CD4-positive, alpha-beta T cell treated with Interleukin-6 at 100 ng/mL for 8 hours (primary cell): ENCODE data around the gene MYCL.
"Not testable (repeated sequence)": the region's sequence is repeated elsewhere in the genome, so short reads cannot be mapped to it uniquely, and the experiment has no call there.

Experiments used
- DNase-seq: peaks from one replicate; pipeline ENCODE4 v3.0.0-alpha.2; 2020; ENCODE audit warnings: mixed read lengths, low spot score

Gene MYCL

DNA sequence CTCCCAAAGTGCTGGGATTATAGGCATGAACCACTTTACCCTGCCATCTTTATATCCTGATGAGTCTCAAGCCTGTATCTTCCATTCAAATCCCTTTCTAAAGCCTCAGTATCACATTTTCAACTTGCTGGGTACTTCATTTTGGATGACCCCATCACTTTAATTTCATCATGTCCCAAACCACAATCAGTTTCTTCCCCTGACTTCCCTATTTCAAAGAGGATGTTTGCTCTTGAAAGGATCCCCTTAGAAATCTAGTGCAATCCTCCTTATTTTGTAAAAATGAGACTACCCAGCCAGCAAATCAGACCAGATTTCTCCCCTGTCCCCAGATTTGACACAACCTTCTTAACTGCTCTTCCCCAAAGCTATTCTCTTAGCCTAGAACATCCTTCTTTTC is 11.4 kb downstream of the MYCL start:
- no peak for DNase-seq

DNA sequence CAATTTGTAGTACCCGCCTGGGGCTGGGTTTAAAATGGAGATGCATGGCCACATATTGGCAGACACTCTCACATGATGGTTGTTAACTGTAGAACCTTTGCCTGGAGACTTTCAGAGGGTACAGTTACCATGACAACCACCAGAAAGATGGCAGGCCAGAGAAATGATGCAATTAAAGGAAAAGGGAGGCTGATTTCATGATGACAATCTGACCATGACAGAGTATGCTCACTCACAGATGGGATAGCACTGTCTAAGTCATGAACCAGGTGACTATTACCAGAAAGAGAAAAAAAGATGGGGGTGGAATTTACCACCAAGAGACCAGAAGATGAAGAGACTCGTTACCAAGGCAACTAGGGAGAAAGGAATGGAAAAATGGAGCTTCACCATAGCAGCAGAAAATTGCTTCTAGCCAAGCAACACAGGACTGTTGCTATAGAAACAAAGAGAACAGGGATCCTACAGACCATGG is 14.9 kb downstream of the MYCL start:
- no peak for DNase-seq

DNA sequence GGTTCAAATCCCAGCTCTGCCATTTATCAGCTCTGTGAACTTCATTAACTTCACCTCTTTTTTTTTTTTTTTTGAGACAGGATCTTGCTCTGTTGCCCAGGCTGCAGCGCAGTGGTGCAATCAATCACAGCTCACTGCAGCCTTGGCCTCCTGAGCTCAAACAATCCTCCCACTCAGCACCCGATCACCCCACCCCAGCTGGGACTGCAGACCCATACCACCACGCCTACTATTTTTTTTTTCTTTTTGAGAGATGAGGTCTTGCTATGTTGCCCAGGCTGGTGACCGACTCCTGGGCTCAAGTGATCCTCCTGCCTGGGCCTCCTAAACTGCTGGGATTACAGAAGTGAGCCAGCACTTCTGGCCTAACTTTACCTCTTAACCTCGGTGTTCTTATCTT is 16.2 kb downstream of the MYCL start:
- DNase-seq = no peak

DNA sequence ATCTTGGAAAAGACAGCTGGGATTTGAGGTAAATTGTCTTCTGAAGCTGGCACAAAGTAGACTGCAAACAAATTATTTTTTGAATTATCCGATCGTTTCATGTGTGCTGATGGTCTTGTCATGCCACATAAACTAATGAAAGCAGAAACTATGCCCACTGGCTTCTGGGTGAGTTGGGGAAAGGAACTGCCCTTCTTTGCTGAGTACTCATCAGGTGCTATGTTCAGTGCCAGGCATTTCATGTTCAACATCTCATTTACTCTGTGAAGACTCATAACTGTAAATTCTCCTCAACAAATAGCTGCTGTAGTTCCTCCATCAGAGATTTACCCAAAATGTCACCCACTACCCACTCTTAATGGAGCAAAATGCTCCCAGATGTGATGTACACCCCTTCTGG is 19.6 kb downstream of the MYCL start:
- no peak for DNase-seq

DNA sequence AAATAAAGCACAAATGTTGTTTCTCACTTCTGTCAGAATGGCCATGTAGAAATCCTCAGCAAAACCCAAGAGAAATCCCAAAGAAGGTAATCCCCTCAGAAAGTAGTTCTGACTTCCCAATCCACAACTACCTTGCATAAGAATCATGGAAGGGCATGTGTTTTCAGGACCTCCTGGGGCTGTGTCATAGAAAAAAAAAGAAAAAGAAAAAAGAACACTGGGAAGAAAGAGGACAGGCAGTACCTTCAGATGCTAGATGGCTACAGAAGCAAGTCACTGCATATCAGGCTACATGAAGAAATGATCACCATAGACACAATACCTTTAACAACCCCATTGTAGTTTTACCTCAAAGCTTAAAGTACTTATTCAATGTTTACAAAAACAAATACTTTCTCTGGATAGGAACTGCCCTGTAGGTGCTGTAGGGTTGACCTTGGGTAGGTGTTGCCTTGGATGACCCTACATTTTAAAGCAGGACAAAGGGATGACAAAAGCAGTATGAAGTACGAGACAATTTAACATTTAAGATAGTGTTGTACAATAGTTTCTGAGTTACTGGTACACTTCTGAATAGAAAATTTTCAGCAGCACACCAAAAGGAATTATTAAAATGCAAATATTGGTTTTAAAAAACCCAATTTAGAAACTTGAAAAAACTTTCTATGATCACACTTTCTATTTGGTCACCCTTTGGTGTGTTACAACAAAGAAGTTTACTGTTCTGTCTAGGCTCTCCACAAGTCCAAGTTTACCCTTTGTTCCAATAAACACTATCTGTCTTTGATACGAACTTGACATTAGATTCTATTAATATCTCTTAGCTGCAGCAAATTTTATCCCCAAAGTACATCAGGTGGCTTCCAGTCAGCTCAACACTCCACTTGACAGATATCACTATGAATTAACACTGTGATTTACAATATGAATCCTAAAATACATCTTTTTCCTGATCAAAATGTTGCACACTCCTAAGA is 23.4 kb downstream of the MYCL start:
- DNase-seq = no peak

DNA sequence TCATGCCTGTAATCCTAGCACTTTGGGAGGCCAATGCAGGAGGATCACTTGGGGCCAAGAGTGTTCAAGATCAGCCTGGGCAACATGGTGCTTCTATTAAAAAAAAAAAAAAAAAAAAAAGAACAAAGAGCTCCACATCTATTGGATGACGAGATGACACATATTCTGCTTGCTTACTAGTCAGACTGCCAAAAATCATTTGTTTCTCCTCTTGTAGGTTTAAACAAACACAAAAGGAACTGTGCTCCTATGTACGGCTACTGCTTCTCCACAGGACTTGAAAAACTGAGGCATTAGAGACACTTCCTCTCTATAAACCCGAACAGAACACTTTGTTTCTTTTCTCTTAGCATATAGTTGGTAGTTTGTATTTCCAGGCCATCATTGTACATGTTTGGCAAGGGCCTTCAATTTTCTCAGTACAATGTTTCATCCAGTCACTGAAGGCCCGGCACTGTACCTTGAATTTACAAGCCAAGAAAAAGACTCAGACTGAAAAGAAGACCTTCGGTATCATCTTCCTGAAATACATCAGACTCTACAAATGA is 24.4 kb downstream of the MYCL start:
- no peak for DNase-seq

DNA sequence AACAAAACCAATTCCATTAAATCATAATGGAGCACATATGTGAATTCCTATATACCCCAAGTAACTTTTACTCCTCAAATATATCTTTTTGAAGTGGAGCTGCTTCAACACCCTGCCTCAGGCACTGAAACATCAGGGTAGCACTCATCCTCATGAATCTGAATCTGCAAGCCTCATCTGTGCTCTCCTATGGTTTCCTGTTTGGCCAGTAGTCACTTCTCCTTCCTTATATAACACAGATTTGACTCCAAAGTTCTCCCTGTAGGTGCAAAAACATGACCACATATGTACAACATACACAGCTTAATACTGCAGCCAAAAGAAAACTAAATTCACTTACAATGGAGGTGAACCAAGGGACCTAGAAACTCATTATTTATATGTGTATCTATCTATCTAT is 25.6 kb downstream of the MYCL start:
- DNase-seq = no peak

DNA sequence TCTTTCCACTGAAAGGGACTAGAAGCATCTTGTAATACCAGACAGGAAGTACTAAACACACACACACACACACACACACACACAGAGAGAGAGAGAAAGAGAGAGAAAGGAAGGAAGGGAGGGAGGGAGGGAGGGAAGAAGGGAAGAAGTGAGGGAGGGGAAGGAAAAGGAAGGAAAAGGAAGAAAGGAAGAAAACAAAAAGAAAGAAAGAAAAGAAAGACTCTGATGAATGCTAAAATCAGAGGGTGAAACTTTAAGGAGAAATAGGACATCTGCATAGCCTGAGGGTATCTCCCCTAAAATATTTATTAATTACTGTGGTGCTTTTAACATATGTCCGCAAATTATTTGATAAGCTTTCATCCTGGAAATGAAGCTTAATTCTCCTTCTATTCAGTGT is 29.0 kb downstream of the MYCL start:
- DNase-seq = no peak

DNA sequence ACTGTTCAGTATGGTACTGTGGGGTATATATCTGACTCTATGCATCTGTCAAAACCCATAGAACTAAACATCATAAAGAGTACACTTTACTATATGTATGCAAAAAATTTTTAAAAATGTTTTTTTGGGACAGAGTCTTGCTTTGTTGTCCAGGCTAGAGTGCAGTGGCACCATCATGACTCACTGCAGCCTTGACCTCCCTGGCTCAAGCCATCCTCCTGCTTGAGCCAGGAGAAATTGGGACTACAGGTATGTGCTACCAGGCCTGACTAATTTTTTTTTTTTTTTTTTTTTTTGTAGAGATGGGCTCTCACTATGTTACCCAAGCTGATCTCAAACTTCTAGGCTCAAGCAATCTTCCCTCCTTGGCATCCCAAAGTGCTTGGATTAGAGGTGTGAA is 29.9 kb downstream of the MYCL start:
- DNase-seq = no peak

DNA sequence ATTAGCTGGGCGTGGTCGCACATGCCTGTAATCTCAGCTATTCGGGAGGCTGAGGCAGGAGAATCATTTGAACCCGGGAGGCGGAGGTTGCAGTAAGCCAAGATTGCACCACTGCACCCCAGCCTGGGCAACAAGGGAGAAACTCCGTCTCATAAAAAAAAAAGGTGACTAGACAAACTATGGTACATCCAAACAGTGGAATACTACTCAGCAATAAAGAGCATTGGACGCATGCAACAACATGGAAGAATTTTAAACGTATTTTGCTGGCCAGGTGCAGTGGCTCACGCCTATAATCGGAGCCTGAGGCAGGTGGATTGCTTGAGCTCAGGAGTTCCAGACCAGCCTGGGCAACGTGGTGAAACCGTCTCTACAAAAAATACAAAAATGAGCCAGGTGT is 30.7 kb downstream of the MYCL start:
- not testable (repeated sequence) for DNase-seq

DNA sequence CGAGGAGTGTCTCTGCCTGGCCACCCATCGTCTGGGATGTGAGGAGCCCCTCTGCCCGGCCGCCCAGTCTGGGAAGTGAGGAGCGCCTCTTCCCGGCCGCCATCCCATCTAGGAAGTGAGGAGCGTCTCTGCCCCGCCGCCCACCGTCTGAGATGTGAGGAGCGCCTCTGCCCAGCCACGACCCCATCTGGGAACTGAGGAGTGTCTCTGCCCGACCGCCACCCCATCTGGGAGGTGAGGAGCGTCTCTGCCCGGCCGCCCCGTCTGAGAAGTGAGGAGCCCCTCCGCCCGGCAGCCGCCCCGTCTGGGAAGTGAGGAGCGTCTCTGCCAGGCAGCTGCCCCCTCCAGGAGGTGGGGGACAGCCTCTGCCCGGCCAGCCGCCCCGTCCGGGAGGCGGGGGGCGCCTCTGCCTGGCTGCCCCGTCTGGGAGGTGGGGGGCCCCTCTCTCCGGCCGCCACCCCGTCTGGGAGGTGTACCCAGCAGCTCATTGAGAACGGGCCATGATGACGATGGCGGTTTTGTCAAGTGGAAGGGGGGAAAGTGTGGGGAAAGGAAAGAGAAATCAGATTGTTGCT is 32.1 kb downstream of the MYCL start:
- DNase-seq = not testable (repeated sequence)

DNA sequence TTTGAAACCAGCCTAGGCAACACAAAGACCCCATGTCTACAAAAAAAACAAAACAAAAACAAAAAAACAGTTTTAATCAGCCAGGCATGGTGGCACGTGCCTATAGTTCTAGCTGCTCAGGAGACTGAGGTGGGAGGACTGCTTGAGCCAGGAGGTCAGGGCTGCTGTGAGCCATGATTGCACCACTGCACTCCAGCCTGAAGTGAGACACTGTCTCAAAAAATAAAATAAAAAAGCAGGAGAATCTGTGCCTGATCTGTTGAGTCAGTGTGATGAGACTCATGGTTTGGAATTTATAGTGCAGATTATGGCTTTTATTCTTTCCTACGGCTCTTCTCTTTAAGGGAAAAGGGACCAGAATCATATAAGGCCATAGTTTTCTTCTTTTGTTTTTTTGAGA is 35.0 kb downstream of the MYCL start:
- no peak for DNase-seq

DNA sequence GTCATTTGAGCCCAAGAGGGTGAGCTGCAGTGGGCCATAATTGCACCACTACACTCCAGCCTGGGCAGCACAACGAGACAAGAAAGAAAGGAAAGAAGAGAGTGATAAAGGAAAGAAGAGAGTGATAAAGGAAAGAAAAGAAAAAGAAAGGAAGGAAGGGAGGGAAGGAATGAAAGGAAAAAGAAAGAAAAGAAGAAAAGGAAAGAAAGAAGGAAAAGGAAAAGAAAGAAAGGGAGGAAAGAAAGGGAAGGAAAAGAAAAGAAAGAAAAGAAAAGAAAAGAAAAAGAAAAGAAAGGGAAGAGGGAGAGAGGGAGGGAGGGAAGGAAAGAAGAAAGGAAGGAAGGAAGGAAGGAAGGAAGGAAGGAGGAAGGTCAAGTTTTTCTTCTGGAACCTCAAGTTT is 36.0 kb downstream of the MYCL start:
- no peak for DNase-seq

DNA sequence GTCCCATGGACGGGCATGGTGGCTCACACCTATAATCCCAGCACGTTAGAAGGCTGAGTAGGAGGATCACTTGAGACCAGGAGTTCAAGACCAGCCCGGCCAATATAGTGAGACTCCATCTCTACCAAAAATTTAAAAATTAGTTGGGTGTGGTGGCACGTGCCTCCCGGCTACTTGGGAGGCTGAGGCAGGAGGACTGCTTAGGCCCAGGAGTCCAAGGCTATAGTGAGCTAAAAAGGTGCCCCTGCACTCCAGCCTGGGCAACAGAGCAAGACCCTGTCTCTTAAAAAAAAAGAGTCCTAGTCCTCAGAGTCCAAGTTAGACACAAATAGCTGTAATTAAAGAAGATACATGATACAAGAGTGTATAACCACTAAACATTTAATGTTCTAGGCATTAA is 38.5 kb downstream of the MYCL start:
- DNase-seq = no peak

DNA sequence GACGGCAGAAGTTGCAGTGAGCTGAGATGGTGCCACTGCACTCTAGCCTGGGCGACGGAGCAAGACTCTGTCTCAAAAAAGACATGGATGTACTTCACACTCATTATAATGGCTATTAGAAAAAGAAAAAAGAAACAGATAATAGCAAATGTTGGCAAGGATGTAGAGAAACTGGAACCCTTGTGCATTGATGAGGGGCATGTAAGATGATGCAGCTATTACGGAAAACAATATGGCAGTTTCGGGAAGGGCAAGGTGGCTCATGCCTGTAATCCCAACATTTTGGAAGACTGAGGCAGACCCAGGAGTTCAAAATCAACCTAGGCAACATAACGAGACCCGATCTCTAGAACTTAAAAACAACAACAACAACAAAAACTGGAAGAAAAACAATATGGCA is 40.7 kb downstream of the MYCL start:
- no peak for DNase-seq

DNA sequence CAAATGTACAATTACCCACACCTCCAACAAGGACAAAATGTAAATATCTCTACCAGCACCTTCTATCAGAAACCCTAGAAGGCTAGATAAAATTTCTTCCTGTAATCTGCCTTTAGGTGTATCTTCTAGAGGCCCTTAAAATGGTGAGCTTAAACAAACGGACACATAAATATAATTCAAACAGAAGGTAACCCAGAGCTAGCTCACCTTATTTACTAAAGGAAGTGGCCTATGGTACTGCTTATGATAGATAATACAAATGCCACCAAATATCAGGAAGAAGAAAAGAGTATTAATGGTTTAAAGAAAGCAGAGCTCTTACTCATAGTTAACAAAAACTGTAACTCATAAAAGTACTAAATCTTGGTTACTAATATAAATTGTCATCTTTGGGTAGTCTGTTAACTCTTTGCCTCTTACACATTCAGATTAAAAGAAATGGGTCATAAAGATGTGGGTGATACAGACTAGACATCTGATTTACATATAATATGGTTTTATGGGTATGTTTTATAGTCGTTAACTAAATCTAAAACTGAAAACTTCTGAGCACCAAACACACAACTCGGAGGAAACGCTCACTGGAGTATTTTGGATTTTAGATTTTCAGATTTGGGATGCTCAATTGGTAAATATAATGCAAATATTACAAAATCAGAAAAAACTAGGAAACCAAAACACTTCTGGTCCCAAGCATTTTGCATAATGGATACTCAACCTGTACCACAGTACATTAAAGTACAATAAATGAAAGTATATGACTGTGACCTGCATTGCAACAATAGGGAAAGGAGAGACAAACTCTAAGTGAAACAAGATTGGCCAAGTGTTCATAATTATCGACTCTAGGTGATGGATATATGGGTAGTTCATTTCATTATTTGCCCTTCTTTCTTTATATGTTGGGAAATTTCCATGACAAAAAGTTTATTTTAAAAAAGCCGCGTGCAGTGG is 41.6 kb downstream of the MYCL start:
- no peak for DNase-seq

DNA sequence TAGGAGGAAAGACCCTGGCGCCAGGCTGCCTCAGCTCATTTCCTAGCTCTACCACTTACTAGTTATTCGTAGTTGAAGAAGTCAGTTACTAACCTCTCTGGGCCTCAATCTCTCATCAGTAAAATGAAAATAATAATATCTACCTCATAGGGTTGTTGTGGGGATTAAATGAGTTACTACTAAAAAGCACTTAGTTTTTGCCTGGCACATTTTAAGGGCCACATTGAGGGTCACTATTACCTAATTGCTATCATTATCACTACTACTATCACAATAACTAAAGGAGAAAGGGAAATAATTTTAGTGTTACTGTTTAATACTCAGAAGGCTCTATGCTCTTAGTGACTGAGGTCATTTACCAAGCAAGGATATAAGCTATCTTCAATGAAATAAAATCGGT is 43.4 kb downstream of the MYCL start:
- no peak for DNase-seq

DNA sequence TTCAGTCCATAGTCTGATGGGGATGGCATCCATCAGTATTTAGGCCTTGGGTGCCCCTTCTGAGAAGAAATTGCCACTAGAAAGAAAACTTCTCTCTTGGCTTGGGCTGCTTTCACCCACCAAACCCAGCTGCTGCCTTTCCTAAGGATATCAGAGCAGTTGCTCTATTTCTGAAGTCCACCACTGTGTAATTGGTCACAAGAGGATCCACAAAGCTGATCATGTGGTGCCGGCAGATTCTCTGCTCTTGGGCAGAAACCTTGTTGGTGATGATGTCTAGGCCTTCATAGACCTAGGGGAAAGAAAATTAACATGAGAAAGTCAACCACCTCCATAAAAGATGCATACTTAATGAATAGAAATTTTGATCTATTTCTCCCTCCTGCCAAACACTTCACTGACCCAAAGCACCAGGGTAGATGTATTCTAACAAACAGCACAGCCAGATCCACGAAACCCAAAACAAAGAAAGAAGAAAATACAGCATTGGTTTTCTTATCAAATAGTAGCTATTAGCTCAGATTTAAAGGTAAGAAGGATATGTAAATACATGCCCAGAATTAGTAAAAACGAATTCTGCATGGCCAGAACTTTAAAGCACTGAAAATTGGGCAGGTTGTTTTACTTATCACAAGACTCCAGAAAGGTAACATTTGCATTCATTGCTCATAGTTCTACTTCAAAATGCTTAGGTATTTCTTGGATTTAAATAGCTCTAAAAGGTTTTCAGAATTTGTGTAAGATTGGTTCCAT is 44.4 kb downstream of the MYCL start:
- DNase-seq = no peak

DNA sequence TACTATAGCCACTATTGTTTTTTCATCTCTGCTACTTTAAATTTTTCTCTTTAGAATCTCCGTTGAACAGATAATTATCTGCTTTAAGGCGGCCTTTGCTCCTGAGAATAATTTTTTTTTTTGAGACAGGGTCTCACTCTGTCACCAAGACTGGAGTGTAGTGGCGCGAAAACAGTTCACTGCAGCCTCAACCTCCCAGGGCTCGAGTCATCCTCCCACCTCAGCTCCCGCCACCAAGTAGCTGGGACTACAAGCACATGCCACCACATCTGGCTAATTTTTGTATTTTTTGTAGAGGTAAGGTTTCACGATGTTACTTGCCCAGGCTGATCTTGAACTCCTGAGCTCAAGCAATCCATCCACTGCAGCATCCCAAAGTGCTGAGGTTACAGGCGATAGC is 47.0 kb downstream of the MYCL start:
- DNase-seq = no peak

DNA sequence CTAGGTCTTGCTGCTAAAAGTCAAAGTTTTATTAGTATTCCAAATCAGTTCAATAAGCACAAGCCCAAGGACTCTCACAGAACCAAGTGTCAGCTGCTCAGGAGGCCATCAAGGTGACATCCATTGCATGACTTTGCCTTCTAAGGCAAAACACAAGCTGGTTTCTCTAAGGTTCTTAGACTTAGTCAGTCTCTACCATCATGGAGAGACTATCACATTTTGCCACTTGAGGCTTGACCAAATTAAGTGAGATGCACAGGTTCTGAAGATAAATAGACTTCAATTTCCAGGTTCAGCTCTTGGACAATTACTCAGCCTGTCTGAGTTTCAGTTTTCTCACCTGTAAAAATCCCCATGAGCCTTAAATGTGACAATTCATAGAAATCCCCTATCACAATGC is 47.4 kb downstream of the MYCL start:
- DNase-seq = no peak

DNA sequence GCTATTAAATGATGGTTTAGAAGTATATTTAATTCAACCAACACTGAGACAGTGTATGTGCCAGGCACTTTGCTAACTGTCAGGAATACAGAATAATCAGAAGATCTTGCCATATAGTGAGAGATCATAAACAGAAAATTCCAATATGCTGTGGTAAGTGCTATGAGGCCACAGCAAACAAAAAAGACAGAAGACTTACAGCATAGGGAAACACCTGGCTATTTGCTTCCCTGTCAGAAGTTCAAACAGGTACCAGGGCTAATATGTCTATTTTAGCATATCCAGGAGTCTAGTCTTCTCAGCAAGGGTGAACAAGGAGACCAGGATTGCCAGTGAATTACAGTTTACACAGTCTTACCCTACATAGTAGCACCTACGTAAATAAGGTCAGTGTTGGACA is 48.8 kb downstream of the MYCL start:
- no peak for DNase-seq
